SK-N-SH (cell line): ENCODE measurements around the gene TLX1. TPM values are rescaled to one million over a fixed set of nuclear protein-coding genes. Genes with fewer than 3 reads are reported as not detected.

ENCODE experiments used
- CTCF ChIA-PET: fragments of 300-600, 350-600 bp; formaldehyde crosslinking; extraction: SDS; loops from one replicate; lab custom pipeline; 2021; lab: Yijun Ruan, JAX
- POLR2A ChIA-PET: fragments of 350-600 bp; sonication (Branson Sonifier 250); formaldehyde crosslinking; extraction: SDS; loops from one replicate; lab custom pipeline; 2020; ENCODE audit warnings: antibody characterized with exemption, inconsistent platforms; lab: Yijun Ruan, JAX
- DNase-seq: peaks from one replicate; pipeline ENCODE4 v3.0.0; 2012
- H2AFZ ChIP-seq: fragments of 200-600 bp; sonication (generic); 2 replicates; pipeline ENCODE4 v1.8.1; 2016; ENCODE audit warnings: antibody characterized with exemption, mild to moderate bottlenecking, low read depth
- H3F3A ChIP-seq: fragments of 200-600 bp; sonication (generic); replicated peaks from 2 replicates; pipeline ENCODE3; 2016; ENCODE audit warnings: antibody characterized with exemption, mild to moderate bottlenecking; ENCODE audit not compliant: insufficient read depth
- H3K27ac ChIP-seq, 2 experiments: fragments of 200-500 bp in 1 of 2; fragments of 200-600 bp in 1 of 2; sonication (Bioruptor generic) in 1 of 2; sonication (generic), shearing (Covaris generic) in 1 of 2; 2 replicates each; pipeline versions ENCODE4 v1.5.1 to v1.6.1; 2014 to 2016; ENCODE audit warnings: low read depth in 2 of 2, inconsistent platforms in 1 of 2, low read length in 1 of 2, mild to moderate bottlenecking in 1 of 2, mixed read lengths in 1 of 2
- H3K27me3 ChIP-seq: fragments of 200-600 bp; sonication (generic), shearing (Covaris generic); 2 replicates; pipeline ENCODE4 v1.6.1; 2016; ENCODE audit warnings: mixed run types; ENCODE audit not compliant: insufficient read depth
- H3K36me3 ChIP-seq, 2 experiments: fragments of 200-500 bp in 1 of 2; fragments of 200-600 bp in 1 of 2; sonication (Bioruptor generic) in 1 of 2; sonication (generic) in 1 of 2; replicated peaks in 1 of 2; 2 replicates each; pipeline versions ENCODE3 to v1.5.1; 2014 to 2016; ENCODE audit warnings: low read length in 1 of 2, mild to moderate bottlenecking in 1 of 2; ENCODE audit not compliant: insufficient read depth in 2 of 2, control insufficient read depth in 1 of 2
- H3K4me1 ChIP-seq, 2 experiments: fragments of 200-500 bp in 1 of 2; fragments of 200-600 bp in 1 of 2; sonication (Bioruptor generic) in 1 of 2; sonication (generic), shearing (Covaris generic) in 1 of 2; 2 replicates each; pipeline versions ENCODE4 v1.5.1 to v1.6.1; 2014 to 2016; ENCODE audit warnings: low read depth in 1 of 2, low read length in 1 of 2, mixed run types in 1 of 2; ENCODE audit not compliant: insufficient read depth in 2 of 2, control insufficient read depth in 1 of 2
- H3K4me2 ChIP-seq: fragments of 200-600 bp; sonication (generic), shearing (Covaris generic); 2 replicates; pipeline ENCODE4 v1.6.1; 2017; ENCODE audit warnings: mixed run types
- H3K4me3 ChIP-seq, 2 experiments: fragments of 200-500 bp in 1 of 2; fragments of 200-600 bp in 1 of 2; sonication (Bioruptor generic) in 1 of 2; sonication (generic), shearing (Covaris generic) in 1 of 2; 2 replicates each; pipeline versions ENCODE4 v1.5.1 to v1.8.1; 2014 to 2016; ENCODE audit warnings: low read depth in 2 of 2, inconsistent platforms in 1 of 2, low read length in 1 of 2, mild to moderate bottlenecking in 1 of 2, mixed read lengths in 1 of 2, moderate library complexity in 1 of 2
- H3K79me2 ChIP-seq: fragments of 200-600 bp; sonication (generic); 2 replicates; pipeline ENCODE4 v1.8.1; 2017; ENCODE audit warnings: mild to moderate bottlenecking; ENCODE audit not compliant: insufficient read depth
- H3K9ac ChIP-seq: fragments of 200-600 bp; sonication (generic); 2 replicates; pipeline ENCODE4 v1.6.1; 2017; ENCODE audit warnings: mixed run types
- H3K9me2 ChIP-seq: fragments of 200-600 bp; sonication (generic); 2 replicates; pipeline ENCODE4 v1.6.1; 2017; ENCODE audit warnings: mixed run types
- H3K9me3 ChIP-seq: fragments of 200-600 bp; sonication (generic); 2 replicates; pipeline ENCODE4 v1.6.1; 2017; ENCODE audit warnings: mixed run types, mild to moderate bottlenecking, moderate library complexity
- H4K20me1 ChIP-seq: fragments of 200-600 bp; sonication (generic); 2 replicates; pipeline ENCODE4 v1.6.1; 2017; ENCODE audit warnings: mild to moderate bottlenecking, mixed run types; ENCODE audit not compliant: insufficient read depth
- CHD2 ChIP-seq: fragments of 150-350 bp; IDR thresholded peaks from 2 replicates; pipeline ENCODE4 v1.6.1; 2018; ENCODE audit warnings: low read length; ENCODE audit not compliant: partially characterized antibody
- ELF1 ChIP-seq: IDR thresholded peaks from 2 replicates; pipeline ENCODE4 v1.4.0; 2012
- EP300 ChIP-seq, 2 experiments: IDR thresholded peaks; 2 replicates each; pipeline versions ENCODE4 v1.4.0 to v1.6.1; 2012; ENCODE audit warnings: borderline replicate concordance in 1 of 2, low read depth in 1 of 2, low read length in 1 of 2
- FOSL2 ChIP-seq: IDR thresholded peaks from 2 replicates; pipeline ENCODE4 v1.4.0; 2012; ENCODE audit warnings: low read depth, mild to moderate bottlenecking, moderate library complexity, borderline replicate concordance
- FOXJ3 ChIP-seq: sonication (generic); formaldehyde crosslinking; IDR thresholded peaks from 2 replicates; pipeline ENCODE4 v1.5.1; 2020; ENCODE audit warnings: mild to moderate bottlenecking, missing genetic modification reagents
- JUND ChIP-seq: IDR thresholded peaks from 2 replicates; pipeline ENCODE4 v1.4.0; 2012
- NFIC ChIP-seq: IDR thresholded peaks from 2 replicates; pipeline ENCODE4 v1.4.0; 2012; ENCODE audit warnings: borderline replicate concordance
- PBX3 ChIP-seq: IDR thresholded peaks from 2 replicates; pipeline ENCODE4; 2012
- POLR2AphosphoS5 ChIP-seq: IDR thresholded peaks from 2 replicates; pipeline ENCODE4 v1.6.1; 2012; ENCODE audit warnings: low read depth, low read length
- RAD21 ChIP-seq: IDR thresholded peaks from 2 replicates; pipeline ENCODE4 v1.6.1; 2012; ENCODE audit warnings: mild to moderate bottlenecking, low read length
- SIN3A ChIP-seq: IDR thresholded peaks from 2 replicates; pipeline ENCODE4 v1.6.1; 2012; ENCODE audit warnings: low read depth, mild to moderate bottlenecking, low read length, moderate library complexity, borderline replicate concordance
- TCF12 ChIP-seq: IDR thresholded peaks from 2 replicates; pipeline ENCODE4 v1.4.0; 2012
- TEAD4 ChIP-seq: IDR thresholded peaks from 2 replicates; pipeline ENCODE4 v1.4.0; 2012; ENCODE audit warnings: mild to moderate bottlenecking, borderline replicate concordance; ENCODE audit not compliant: insufficient read depth
- USF2 ChIP-seq: fragments of 150-350 bp; IDR thresholded peaks from 2 replicates; pipeline ENCODE4 v1.6.1; 2017; ENCODE audit warnings: antibody characterized with exemption, low read length, low read depth, borderline replicate concordance
- ZBTB33 ChIP-seq: IDR thresholded peaks from 2 replicates; pipeline ENCODE4 v1.4.0; 2012; ENCODE audit warnings: low read depth, borderline replicate concordance
- WGBS: methylation state at CpG from one replicate; pipeline ENCODE4 v1.1.6; 2017; ENCODE audit warnings: low lambda C conversion rate; 5-methylcytosine and 5-hydroxymethylcytosine counted together
- polyA plus RNA-seq, 3 experiments: library from polyadenylated mRNA; depleted of rRNA; stranded (reverse); fragments of >200 nt; gene quantifications; 2 replicates each; pipeline ENCODE4 v1.2.3, GENCODE V29; 2012

TLX1 gene
- polyA plus RNA-seq, 1 of the 3 experiments (the other 2 are of a cell fraction) = not detected

GRCh38 chr10:101136007-101136707, 5.1 kb downstream of the TLX1 start:
- ChIA-PET CTCF (interaction anchor here (1.2 to 21.6 kb wide), 3 partner anchors 11 to 73 kb away, joined by 6 to 972 read pairs (median 234); partner anchors contain the start of gene KAZALD1), POLR2A (no interaction called here)
- no peaks in the 10 kb centered on the region for H3K9me3 ChIP-seq
- no peaks in the 10 kb centered on the region for H3F3A ChIP-seq
- no peak overlapping the region for H3K4me3 ChIP-seq
- no peaks in the 10 kb centered on the region for H3K79me2 ChIP-seq
- H3K27me3 ChIP-seq = peaks cover 42% of the 10 kb centered on the region
- H3K27ac ChIP-seq = no peak overlapping the region
- H3K4me1 ChIP-seq = peaks cover 0 to 2% of the 10 kb centered on the region in 2 experiments; a peak in 1 of 4 replicates
- H4K20me1 ChIP-seq = no peaks in the 10 kb centered on the region
- no peaks in the 10 kb centered on the region for H3K9me2 ChIP-seq
- no peak overlapping the region for H2AFZ ChIP-seq
- WGBS = 82% methylated on average over 27 of the region's 33 CpGs
- H3K4me2 ChIP-seq = no peak overlapping the region
- H3K9ac ChIP-seq = no peak overlapping the region
- no peak for TF ChIP-seq FOSL2
- no peak for TF ChIP-seq NFIC
- no peak for TF ChIP-seq ZBTB33
- TF ChIP-seq PBX3 = no peak
- no peak for TF ChIP-seq USF2
- TF ChIP-seq SIN3A = no peak
- no peak for TF ChIP-seq CHD2
- TF ChIP-seq JUND = no peak
- TF ChIP-seq POLR2AphosphoS5 = no peak
- no peak for TF ChIP-seq TCF12
- no peak for TF ChIP-seq RAD21
- no peak for TF ChIP-seq EP300 (IDR thresholded peaks at IDR 0.05; ENCODE audit: borderline replicate concordance in 1 of 2, low read depth in 1 of 2, low read length in 1 of 2)
- TF ChIP-seq FOXJ3 (CRISPR knock-in tag) = no peak
- no peak for TF ChIP-seq ELF1
- TF ChIP-seq TEAD4 = no peak
- peak; percentile 23 for DNase-seq
- no peaks in the 10 kb centered on the region for H3K36me3 ChIP-seq
